HG03097 (cell line): ENCODE measurements around the gene CCDC112.

Source experiments
- ATAC-seq: cut with Tn5 transposase; IDR thresholded peaks from one replicate; pipeline ENCODE4 v1.9.1; 2021; ENCODE audit not compliant: unreplicated experiment, low FRiP score

The CCDC112 gene

DNA sequence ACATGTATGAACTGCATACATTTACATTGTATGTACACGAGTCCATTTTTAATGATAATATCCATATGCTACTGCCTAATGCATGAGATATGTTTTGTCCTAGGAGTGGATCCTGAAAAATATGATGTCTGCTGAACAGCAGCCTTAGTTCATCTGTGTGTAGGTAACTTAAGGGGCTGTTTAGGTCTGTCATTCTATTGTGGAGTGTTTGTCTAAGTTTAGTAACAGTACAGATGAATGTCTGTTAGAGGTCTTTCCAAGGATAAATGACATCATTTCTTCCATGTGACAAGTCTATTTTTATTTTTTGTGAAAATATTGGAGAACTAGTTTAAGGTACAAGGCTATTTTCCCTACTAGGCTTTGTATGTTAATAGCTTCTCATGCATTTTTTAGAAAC, 22.6 kb upstream of the CCDC112 start:
- ATAC-seq, result no peak

DNA sequence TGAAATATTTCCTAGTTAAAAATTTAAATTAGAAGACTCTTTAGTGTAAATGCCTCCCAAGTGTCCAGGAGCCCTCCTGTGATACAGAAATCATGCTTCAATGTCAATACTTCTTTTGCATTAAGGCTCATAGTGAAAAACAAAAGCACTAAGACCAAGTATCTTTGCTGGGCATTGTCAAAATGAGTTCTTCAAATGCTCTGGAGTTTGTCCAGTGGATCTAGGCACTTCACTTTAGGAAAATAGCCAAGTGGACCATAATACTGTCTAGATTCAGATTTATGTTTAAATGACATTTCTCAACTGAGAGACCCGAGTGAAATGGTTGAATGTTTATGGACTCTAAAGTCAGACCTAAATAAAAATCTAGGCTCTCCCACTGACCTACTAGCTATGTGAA, 21.3 kb upstream of the CCDC112 start:
- ATAC-seq, result no peak

DNA sequence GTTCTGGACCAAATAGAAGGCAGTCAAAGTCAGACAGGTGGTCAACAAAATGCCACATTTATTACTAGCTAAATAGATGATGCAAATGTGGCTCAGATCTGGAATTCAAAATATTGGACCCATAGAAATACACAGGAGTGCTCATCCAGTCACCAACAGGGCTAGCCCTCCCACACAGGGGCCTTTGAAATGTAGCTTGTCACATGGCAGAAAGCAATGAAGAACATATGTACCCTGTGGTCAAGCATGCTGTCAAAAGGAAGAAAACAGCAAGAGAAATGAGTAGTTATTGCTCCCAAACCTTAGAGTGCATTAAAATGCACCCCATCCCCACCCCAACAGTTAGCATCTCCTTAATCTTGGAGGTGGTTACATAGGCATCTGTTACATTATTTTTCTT, 20.9 kb upstream of the CCDC112 start:
- no peak for ATAC-seq

DNA sequence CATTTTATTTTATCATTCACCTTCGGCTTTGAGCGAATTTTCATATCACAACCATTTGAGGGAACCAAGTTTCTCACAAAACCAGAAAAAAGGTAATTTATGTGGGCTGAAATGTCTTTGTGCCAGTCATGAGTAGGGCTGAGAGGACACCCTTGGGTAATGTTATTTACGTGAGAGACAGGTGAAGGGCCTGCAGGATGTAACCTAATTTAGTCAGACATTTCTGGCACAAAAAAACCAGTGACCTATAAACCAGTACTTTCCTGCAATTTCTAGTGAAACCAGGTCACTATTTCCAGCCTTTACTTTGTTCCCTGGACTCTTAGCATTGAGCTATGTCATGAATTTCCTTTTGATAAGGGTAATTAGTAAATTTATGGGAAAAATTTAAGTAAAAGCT, 17.2 kb upstream of the CCDC112 start:
- ATAC-seq, result no peak

DNA sequence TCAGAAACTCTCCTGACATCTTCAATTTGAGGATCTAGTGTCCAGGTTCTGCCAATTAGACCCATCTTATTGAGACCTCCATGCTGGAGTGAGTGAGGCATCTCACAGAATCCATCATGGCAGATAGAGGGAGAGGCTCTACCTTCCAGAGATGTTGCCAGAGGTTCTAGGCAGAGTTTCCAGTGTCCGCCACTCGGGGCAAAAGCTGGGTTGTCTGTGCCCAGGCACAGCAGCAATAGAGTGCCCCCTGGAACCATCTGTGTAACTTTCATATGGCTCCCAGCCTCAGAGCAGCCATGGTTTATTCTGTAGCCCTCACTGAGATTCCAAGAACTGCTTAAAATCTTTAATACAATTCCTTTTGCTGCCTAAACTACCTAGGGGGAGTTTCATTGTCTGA, 16.6 kb upstream of the CCDC112 start:
- ATAC-seq, result no peak

DNA sequence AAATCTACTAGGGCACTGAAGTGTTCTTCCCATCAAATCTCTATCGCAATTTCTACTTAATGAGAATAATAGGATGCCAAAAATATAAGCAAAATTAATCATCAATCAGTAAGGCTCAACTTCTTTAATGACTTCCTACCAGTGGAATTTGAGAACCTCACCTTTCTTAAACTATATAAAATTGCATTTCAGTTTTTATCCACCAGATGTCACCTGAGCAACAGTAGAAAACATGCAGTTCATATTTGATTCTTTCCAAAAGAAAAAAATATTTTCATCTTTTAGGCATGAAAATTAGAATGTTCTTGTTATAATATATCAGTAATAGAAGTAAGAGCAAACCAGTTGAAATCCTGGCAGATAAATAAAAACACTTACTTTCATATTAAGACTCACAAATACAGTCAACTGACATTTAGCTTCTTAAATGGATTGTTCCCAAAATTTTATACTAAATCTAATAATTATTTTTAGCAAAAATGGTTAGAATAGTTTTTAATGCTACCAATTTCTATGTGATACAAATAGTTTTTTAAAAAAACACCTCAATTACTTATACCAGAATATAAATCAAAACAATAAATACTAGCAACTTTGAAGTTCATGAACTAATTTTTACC, 13.4 kb upstream of the CCDC112 start:
- ATAC-seq, result no peak

DNA sequence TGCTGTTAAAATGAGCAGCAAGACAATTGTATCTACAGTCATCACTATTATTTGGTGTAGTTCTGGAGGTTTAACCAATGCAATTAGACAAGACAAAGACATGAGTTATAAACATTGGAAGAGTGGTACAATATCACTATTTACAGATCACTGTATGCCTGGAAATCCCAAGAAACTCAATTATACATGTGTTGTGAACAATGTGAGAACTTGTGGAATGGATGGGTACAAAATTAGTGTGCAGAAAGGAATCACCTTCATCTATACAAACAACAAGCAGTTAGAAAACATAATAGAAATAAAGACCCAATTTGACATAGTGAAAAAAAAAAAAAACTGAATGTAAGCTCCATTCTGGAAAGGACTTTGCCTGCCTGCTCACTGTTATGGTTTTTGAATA, 12.4 kb upstream of the CCDC112 start:
- ATAC-seq, result no peak

DNA sequence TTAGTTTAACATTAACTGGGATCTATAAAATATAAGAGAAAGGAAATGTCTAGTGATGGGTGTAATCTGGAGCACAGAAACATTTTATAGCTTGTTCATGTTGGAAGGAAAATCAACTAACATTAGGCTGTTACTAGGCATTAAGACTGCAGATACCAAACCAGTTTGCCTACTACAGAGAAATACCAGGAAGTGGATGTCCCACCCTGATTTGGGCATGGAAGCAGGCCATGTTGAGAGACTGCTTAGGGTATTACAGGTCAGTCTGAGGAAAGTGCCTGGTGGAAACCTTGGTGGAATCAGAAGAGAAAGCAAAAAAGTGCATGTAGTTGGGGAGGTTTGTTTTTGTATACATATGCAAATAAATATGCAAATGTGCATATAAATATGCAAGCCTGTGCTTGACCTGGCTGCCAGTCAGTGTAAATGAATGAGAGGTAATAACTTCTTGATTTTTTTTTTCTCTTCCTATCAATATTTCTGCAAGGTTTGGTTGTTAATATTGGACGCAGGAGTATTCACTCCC, 9.6 kb upstream of the CCDC112 start:
- ATAC-seq, result no peak

DNA sequence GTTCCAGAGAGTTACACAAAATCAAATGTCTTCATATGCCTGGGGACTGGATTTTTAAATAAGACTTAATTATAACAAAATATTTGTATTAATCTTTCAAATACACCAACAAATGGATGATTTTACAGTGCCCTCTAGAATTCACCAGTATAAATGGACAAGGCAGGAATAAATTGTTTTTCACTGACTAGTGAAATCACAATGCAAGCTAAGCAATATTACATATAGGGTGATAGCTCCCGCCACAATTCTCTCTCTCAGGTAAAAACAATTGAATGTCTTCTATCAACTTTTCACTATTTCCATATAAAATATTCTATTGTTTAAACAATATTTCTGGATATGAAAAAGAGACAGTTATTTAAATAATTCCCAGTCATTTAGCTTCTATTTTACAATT, 8.0 kb upstream of the CCDC112 start:
- no peak for ATAC-seq

DNA sequence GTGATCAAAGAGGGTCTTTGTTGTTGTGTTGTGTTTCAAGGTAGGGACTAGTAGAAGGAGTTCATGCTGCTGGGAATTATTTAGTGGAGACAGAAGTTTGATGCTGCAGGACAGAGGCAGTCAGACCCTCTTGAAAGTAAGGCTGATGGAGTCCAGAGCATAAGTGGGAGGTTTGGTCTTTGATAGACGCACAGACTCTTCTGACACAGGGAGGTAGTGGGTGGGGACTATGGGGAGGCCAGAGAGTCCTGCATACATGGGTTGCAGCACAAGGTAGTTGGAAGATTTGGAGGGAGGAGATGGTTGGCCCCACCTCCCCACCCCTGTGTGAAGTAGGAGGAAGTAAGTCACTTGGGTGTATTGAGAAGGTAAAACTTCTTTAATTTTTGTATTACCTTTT, 2.4 kb upstream of the CCDC112 start:
- no peak for ATAC-seq

DNA sequence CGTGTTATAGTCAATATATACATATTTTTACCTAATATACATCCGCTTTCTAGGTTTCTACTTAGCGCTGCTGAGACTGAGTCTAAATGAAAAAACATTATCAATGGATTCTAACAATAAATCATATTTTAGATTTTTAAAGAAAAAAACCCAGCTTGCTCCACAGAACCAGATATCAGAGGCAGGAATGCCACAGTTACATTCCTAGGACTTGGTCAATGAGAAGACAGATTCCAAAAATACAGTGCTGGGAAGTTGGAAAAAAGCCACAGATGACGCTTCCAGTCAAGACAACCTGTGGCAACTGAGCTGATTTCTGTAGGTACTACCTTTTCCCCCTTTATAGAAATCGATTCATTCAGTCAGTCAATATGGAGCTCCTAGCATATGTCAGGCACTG, 577 bp upstream of the CCDC112 start:
- ATAC-seq, result no peak

DNA sequence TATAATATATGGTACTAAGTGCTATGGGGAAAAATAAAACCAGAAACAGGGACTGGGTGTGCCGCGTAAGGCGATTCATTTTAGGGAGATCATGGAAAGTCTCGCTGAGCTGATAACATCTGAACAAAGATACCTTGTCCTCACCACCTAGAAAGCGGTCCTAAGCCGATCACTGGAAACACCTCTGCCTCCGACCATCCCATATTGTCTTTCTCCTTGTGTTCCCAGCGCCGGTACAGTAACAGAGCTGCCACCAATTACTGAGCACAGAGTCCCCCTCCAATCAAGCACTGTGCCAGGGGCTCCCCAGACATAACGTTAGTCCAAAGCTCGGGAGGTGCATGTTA, 704 bp downstream of the CCDC112 start:
- peak; percentile 15 for ATAC-seq

DNA sequence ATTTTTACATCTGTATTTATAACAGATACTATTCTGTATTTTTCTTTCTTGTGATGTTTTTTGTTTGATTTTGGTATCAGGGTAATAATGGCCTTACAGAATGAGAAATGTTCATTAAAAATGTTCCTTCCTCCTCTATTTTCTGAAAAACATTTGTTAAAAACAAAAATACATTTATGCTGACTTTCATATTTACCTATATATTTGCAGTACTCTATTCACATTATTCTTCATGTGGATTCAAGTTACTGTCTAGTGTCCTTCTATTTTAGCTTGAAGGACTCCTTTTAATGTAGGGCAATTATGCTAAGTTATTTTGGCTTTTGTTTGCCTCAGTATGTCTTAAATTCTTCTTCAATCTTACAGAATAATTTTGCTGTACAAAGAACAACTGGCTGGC, 5.1 kb downstream of the CCDC112 start:
- no peak for ATAC-seq

DNA sequence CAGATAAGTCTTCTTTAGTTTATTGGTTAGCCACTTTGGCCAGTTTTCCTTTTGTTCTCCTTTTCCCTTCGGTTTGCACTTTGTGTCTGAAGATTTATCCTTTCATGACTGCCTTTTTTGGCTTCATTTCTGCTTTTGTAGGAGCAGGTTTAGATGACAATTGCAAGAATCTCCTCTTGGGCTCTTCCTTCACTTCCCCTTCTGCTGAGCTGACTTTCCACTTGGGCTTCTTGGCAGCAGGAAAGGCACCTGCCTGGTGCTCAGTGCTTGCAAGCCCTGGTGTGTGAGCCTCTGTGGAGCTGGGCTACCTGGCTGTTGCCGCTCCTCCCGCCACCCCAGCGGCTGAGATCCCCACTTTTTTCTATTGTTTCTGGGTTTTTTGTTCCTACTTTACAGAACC, 7.3 kb downstream of the CCDC112 start:
- ATAC-seq, result no peak

DNA sequence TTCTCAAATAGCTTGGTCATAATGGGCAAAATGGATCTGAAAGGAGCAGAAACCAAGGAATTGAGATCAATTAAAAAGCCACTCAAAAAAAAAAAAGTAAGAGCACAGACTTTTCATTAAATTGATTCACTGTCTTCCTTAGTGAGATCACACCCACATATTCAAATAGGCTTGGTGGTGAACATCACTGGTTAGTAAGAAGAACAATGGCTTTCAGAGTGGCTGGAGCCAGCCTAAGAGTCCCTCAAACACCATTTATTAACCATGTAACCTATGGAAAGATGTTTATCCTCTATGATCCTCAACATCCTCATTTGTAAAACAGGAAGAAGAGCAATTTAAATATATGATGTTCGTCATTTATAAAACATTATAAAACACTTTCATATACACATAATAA, 12.4 kb downstream of the CCDC112 start:
- no peak for ATAC-seq

DNA sequence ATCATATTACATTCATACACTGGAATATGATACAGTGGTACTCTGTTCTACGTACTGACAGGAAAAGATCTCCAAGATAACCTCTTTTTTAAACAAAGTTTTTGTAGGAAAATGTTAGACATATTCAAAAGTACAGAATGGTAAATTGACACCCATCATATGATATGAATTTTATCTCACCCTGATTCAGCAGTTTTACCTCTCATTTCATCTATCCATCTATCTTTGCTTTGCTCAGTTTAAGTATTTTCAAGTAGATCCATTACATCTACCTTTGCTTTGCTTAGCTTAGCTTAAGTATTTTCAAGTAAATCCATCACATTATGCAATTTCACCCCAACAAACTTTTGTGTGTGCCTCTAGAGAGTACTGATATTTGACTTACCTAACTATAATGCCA, 14.3 kb downstream of the CCDC112 start:
- no peak for ATAC-seq

DNA sequence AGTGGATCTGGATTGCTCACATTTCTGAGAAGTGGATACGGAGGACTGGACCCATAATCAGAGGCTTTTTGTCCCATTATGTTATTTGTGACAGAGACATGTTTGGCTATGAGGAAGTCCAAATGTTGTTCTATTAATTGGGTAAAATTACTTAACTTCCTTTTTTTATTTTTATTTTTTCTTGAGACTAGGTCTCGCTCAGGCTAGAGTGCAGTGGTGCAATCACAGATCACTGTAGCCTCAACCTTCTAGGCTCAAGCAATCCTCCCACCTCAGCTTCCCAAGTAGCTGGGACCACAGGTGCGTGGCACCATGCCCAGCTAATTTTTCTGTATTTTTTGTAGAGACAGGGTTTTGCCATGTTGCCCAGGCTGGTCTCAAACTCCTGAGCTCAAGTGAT, 21.9 kb downstream of the CCDC112 start:
- no peak for ATAC-seq

DNA sequence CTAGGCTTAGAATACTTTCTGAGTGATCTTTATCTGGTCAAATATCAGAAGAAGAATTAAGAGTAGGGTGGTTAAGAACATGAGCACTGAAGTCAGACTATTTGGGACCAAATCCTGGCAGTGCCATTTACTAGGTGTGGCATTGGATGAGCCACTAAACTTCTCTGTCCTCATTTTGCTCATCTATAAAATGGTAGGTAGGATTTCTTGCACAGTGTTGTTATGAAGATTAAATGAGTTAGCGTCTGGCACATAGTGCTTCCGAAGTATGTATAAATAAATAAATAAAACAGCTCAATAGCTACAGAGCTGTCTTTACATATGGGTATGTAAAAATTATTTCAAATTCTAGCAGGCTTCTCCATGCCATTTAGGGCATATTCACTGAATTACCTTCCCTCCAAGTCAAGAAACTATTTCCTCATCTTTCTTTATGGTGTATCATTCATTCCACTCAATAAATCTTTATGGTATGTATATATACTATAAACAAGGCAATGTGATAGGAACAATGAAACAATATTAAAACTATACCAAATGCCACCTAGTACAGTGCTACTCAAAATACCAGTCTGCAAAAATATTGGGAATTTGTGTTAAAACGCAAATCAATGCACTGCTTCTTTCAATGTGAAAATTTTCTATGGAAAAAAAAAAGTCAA, 24.0 kb downstream of the CCDC112 start:
- ATAC-seq, result no peak

DNA sequence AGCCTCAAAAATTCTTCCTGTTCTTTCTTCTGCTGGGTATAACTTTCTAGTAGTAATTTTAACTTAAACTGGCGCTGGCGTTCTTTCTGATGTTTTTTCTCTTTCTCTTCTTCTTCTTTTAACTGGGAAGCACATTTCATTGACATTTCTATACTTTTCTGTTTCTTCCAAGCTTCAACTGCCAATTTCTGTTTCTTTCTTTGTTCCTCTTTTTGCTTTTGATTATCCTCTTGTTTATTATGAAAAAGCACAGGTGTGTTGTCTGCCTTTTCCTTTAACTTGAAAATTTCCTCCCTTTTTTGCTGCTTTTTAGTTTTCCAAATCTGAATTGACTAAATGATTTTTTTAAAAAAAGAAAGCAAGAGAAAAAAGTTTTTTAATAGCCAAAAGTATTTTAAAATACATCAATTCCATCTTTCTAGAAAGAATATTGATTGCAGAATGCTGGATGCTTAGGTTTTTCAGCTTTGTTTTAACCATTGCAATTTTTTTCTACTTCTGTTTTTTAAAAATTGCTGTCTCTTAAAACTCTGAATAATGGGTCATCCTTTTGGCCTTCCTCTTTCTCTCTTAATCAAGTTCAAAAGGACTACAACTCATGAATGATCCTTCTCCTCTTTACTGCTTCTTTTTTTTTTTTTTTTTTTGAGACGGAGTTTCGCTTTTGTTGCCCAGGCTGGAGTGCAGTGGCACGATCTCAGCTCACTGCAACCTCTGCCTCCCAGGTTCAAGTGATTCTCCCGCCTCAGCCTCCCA, 25.0 kb downstream of the CCDC112 start:
- no peak for ATAC-seq

DNA sequence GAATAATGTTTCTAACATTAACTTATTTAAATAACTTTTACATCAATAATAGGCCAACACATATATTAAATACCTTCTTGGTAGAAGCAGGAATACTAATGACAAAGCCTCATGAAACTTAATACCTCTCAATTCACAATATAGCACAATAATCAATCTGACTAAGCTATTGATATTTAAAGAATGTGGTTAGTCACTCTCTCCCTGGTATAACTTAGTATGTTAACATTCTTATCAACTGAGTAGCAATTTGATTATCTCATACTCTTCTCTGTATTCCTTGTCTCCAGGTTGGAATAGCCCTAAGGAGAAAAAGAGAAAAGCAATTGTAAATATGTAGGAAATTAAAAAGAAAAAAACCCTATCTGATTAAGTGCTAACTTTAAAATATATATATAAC, 28.8 kb downstream of the CCDC112 start:
- no peak for ATAC-seq

DNA sequence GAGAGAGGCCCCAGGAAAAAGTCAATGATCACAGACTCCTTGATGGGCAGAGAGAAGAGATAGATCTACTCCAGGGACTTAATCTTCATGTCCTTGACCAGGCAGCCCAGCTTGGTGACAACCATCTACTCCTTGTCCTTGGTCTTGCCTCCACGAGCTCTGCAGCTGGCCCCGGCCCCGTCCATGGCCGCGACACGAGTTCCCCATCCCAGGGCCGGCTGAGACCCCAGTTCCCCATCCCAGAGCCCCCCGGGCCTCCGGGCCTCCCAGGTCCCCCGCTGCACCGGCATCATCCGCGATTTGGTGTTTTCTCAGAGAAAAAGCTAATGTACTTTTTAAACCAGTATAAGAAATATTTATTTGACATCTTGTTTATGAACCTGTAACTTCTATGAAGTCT, 31.2 kb downstream of the CCDC112 start:
- ATAC-seq, result no peak

DNA sequence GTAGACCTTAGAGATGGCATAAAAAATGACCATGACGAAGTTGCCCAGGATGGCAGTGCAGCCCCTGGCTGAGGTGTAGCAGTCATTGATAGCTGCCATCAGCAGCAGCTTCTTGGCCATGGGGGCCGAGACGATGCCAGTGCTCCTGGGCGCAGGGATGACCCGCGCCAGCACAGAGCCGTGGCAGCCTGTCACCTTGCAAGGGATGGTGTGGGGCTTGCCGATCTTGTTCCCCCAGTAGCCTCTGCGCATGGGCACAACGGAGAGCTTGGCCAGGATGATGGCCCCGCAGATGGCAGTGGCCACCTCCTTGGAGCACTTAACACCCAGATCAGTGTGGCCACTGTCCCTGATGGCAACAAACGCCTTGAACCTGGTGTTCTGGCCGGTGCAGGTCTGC, 31.7 kb downstream of the CCDC112 start:
- no peak for ATAC-seq
